ES-I3 (cell line): ENCODE results near the gene CDC42EP4.

ENCODE experiments used
- H3K36me3 ChIP-seq: 2 replicates; pipeline ENCODE4 v1.6.1; 2013; ENCODE audit warnings: mild to moderate bottlenecking, low read length, control low read depth, moderate library complexity; ENCODE audit not compliant: insufficient read depth
- H3K4me1 ChIP-seq: 2 replicates; pipeline ENCODE4 v1.6.1; 2013; ENCODE audit warnings: mild to moderate bottlenecking, control low read depth, low read length; ENCODE audit not compliant: insufficient read depth
- H3K9ac ChIP-seq: 2 replicates; pipeline ENCODE4 v1.6.1; 2013; ENCODE audit warnings: low read depth, mild to moderate bottlenecking, low read length, moderate library complexity
- H3K9me3 ChIP-seq: 2 replicates; pipeline ENCODE4 v1.6.1; 2013; ENCODE audit warnings: mild to moderate bottlenecking, low read length, moderate library complexity; ENCODE audit not compliant: control insufficient read depth, insufficient read depth

The CDC42EP4 gene

DNA sequence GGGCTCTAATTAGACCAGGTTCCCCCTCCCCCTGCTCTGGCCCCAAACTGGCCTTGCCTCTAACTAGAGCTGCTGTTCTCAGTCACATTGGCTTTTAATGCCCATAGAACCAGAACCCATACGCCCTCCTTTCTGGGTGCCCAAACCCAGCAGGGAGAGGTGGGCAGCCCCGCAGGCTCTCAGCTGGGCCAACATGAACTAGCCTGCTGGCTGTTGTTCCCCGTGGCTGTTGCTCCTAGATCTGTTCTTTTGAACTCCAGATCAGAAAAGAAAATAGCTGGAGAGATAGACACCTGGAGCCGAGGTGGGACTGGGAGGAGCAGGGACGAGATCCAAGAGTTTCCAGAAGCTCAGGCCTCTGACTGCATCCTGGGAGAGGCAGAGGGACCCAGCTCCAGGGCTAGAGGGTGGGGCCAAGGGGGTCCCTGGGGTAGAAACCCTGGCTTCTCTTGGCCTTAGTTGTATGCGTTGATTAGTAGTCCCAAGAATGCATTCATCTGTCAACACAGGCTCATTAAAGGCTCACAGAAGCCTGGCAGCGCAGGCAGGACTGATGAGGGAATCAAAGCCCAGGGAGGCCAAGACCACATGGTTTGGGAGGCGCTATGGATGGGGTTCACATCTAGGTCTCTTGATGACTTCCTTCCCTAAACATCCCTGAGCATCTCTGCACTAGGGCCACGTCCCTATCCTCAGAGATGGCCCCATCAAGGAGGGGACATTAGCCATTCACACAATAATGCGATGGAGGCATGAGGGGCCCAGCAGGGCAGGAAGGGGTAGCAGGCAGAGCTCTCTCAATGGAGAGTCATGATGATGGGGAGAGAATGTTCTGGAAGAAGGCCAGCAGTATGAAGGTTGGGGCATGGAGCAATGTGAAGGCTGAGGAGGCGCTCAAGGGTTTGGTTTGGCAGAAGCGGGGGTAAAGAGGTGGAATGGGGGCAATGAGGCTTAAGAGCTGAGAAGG, 48.8 kb downstream of the CDC42EP4 start:
- H3K9me3 ChIP-seq = no peaks in the 10 kb centered on the region
- H3K36me3 ChIP-seq = no peaks in the 10 kb centered on the region
- H3K4me1 ChIP-seq = peaks cover 17% of the 10 kb centered on the region
- H3K9ac ChIP-seq = no peak overlapping the region

DNA sequence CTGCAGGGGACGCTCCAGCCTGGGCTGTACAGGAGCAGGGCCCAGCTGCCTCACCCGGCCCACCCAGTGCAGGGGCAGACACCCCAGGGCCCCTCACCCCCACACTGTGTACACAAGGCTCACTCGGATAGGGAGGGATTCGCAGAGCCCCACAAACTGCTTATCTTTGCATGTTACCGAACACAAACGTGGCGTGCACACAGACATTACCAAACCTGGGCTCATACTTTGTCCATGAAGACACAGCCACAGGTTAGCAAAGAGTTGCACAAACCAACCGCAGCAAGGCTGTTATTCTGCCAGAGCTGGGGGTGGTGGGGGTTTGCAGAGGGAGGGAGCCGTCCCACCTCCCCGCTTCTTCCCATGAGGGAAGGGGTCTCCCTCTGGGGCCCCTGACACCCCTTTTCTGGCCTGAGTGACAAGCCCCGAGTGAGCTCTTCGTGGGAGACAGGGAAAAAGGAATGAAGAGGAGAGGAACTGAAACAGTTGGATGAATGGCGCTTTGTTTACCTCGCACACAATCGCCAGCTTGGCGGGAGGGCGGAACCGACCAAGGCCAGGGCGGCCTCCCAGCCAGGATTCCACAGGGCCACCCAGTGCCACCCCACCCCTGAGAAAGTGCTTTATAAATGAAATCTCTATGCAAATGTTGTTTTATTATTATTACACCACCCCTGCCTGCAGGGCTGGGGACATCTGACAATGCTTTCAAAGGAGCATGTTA, 49.7 kb downstream of the CDC42EP4 start:
- Histone ChIP-seq H3K9ac (peak overlapping the region; percentile 19; the same call in 1 of the 2 replicates), H3K36me3 (no peaks in the 10 kb centered on the region), H3K4me1 (peaks cover 23% of the 10 kb centered on the region), H3K9me3 (no peaks in the 10 kb centered on the region)

DNA sequence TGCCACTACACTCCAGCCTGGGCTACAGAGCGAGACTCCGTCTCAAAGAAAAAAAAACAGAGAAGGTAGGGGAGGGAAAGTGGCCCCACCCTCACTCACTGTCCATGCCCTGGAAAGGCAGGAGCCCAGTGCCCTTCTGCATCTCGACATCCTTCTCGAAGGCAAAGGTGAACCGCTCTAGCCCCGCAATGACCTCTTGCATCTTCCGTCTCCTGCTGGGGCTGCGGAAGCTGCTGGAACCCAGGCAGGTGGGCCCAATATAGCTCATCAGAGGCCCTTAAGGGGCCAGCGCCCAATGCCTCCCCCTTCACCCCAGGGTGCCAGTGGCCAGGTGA, 50.2 kb downstream of the CDC42EP4 start, which contains the start of gene CPSF4L:
TSS of gene CPSF4L (minus strand) at position 264 of the 335 bp plus-strand sequence. CDS start at position 202, 62 bp downstream.
- H3K36me3 ChIP-seq = no peaks in the 10 kb centered on the region
- H3K4me1 ChIP-seq = peaks cover 25% of the 10 kb centered on the region
- H3K9ac ChIP-seq = peak within 1 kb of the TSS; percentile 19; the same call in 1 of the 2 replicates
- H3K9me3 ChIP-seq = no peaks in the 10 kb centered on the region

DNA sequence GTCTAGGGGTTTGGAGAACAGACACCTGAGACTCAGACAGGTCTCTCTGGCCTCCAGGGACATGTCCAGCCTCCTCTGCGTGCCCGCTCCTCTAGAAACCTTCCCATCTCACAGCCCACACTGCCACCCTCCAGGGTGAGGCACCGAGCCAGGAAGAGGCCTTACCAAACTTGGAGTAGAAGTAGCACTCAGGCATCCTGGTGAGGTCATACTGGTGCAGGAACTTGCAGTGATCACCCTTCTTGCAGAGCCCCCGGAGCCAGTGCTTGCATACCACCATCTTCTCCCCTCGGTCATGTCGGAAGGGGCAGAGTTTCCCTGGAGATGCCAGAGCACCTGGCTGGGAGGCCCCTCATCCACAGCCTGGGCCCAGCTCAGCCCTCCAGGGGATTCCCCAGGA, 54.3 kb downstream of the CDC42EP4 start:
- H3K36me3 ChIP-seq = no peaks in the 10 kb centered on the region
- no peak overlapping the region for H3K9ac ChIP-seq
- H3K9me3 ChIP-seq = no peaks in the 10 kb centered on the region
- H3K4me1 ChIP-seq = peaks cover 24% of the 10 kb centered on the region; the same call in 1 of the 2 replicates

DNA sequence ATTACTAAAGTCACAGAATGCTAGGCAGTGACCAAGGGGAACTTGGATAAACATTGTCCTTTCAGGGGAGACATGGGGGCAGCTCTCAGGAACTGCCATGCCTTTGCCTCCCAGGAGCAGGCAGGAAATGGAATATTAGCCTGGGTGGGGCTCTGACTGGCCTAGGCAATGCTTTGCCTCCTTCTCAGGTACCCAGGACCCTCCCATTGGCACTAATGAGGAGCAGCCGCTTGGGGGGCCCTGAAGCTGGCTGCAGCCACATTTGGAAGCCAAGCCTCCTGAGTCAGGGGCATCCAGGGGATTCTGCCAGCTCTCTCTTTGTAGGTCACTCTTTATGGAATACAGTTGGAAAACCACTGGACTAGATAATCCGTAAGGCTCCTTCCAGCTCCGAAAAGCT, 55.6 kb downstream of the CDC42EP4 start:
- Histone ChIP-seq H3K9me3 (no peaks in the 10 kb centered on the region), H3K36me3 (no peaks in the 10 kb centered on the region), H3K4me1 (peaks cover 16% of the 10 kb centered on the region; the same call in 1 of the 2 replicates), H3K9ac (no peak overlapping the region)

DNA sequence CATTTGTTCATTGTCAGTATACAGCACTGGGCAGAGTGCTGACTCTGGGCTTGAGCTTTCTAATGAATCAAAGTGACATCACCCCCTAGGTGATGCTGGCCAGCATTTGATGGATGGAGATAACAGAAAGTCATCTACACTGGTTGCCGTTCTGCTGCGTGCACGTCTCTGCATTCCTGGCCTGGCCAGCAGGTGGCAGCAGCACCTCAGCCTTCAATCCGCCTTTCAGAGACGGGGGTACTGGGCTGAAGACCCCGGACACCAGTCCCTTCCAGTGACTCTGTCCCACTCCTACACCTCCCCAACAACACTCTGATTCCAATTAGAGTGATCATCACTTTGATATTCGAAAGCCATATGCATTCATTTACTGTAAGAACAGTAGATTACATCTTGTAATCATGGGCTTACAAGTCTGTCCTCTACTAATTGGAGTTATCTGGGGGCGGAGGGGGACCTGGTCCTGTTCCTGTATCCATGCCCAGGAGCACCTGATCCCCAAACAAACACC, 56.1 kb downstream of the CDC42EP4 start:
- Histone ChIP-seq H3K36me3 (no peaks in the 10 kb centered on the region), H3K9ac (no peak overlapping the region)

DNA sequence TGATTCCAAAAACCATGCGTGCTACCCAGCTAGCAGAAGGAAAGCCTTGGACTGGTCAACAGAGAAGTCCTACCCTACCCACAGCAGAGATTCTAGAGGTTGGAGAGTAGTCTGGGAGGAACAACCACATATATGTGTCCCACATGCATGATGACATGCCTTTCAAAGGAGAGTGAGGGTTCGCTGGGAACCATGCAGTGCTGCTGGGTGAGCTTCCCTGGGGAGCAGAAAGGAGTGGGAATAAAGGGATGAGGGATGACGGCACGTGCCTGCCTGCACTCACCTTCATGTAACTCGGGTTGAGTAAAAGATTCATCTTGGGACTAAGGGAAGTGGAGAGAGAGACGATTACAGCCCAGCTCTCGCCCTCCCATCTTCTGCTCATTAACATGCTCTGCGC, 59.9 kb downstream of the CDC42EP4 start:
- Histone ChIP-seq H3K36me3 (0 out of 2 replicates have a peak, but pooled peaks cover 6% of the 10 kb centered on the region), H3K9me3 (no peaks in the 10 kb centered on the region), H3K9ac (no peak overlapping the region), H3K4me1 (peaks cover 8% of the 10 kb centered on the region; the same call in 1 of the 2 replicates)

More for the DNA sequence above, 56.1 kb downstream of the CDC42EP4 start:
- peaks cover 16% of the 10 kb centered on the region; the same call in 1 of the 2 replicates for H3K4me1 ChIP-seq
- H3K9me3 ChIP-seq = no peaks in the 10 kb centered on the region

DNA sequence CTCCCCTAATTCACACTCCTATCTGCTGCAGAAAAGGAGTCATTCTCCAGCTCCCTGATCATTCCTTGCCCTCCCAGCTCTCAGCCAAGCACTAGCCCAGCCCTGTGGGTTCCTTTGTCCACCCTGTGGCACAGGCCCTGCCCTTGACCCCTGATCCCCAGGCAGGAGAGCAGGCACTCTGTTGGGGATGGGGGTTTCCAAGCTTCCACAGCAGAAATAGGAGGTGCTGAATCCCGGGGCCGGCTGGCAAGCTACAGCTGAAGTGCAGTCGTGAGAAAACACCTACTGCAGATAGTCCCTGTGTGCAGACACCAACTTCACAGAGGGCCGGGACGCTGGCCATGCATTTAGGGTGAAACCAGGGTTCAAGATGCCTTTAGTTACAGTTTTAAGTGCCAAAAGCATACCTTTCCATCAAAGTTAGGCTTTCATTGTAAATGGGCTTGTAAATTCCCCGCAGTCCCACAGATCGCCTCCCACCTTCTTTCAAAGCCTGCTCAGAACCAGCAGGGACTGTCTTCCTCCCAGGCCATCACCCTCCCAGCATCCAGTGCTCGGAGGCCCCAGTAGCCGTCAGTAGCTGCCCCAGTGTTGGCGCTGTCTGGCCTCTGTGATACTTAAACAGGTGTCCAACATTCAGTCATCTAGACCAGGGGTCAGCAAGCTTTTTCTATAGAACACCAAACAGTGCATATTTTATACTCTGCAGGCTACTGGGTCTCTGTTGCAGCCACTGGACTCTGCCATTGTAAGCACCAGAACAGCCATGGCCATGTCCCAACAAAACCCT, 60.8 kb downstream of the CDC42EP4 start:
- no peaks in the 10 kb centered on the region for H3K9me3 ChIP-seq
- 0 out of 2 replicates have a peak, but pooled peaks cover 6% of the 10 kb centered on the region for H3K36me3 ChIP-seq
- H3K4me1 ChIP-seq = peaks cover 3% of the 10 kb centered on the region; the same call in 1 of the 2 replicates
- H3K9ac ChIP-seq = no peak overlapping the region

DNA sequence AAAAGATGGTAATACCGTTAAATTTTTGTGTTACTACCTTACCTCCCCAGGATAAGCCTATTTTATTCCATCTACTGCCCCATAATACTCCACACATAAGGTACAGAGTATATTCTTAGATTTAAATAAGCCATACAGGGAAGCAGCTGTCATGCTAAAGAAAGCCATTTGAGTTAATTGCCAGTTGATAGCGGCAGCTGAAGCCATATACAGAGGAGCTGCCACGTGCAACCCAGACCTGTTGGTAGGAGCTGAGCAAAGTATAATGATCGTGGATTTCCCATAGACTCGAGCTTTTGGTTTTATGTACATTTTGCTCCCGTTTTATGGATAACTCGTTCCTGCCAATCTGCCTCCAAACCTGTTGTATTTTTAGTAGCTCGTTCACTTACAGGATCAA, 62.1 kb downstream of the CDC42EP4 start:
- H3K9ac ChIP-seq = no peak overlapping the region
- H3K9me3 ChIP-seq = no peaks in the 10 kb centered on the region
- 0 out of 2 replicates have a peak, but pooled peaks cover 6% of the 10 kb centered on the region for H3K36me3 ChIP-seq
- H3K4me1 ChIP-seq = no peaks in the 10 kb centered on the region

DNA sequence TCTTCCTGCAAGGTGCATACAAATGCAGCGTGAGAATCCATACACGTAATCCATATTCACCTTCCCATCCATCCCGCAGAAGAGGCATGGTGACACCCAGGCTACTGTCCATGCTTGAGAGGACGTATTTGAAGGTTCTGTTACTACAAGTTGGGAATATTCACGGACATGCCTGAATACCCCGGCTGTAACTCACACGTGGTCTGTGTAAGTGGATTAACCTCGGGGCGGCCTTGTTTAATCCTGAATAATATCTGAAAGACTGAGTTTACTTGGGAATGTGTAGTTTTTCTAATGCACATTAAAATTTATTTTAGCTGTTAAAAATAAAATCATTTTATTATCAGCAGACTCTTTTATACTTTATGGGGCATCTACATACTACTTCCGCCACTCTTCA, 63.3 kb downstream of the CDC42EP4 start:
- no peak overlapping the region for H3K9ac ChIP-seq
- no peaks in the 10 kb centered on the region for H3K4me1 ChIP-seq
- H3K9me3 ChIP-seq = no peaks in the 10 kb centered on the region
- H3K36me3 ChIP-seq = 0 out of 2 replicates have a peak, but pooled peaks cover 6% of the 10 kb centered on the region

DNA sequence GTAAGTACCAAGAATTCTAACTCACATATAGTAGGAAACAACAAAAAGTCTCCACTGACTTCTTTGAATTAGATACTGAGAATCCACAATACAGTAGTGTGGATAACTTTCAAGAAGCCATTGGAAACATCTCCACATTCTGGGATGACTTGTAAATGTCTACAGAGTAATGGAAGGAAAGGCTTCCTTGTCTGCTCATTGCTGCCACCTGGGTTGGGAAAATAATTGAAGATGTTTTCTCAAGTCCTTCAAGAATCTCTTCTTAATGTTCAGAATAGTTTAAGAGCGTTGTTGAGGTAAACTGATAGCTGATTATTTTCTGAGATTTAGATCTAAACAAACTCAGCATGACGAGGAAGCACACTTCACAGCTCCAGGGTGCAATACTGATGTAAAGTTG, 64.1 kb downstream of the CDC42EP4 start:
- Histone ChIP-seq H3K9ac (no peak overlapping the region), H3K9me3 (no peaks in the 10 kb centered on the region), H3K36me3 (0 out of 2 replicates have a peak, but pooled peaks cover 6% of the 10 kb centered on the region), H3K4me1 (no peaks in the 10 kb centered on the region)

DNA sequence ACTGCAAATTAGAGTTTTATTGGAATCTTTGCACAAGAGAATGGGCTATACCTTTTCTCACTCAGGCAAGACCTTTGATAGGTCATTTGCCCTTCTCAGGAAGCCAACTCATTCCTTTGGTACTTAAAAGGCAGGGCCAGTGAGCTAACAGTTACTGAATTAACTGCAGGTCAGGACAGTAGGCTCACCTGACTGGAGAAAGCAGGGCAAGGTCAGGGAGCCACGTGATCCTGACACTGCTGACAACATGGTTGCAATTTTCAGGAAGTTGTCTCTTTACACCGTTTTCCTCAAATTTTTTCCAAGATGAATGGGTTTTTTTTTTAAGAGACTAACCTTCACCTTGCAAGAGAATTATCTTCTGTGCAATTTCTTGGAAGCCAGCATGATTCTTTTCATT, 71.2 kb downstream of the CDC42EP4 start:
- H3K9ac ChIP-seq = no peak overlapping the region
- H3K36me3 ChIP-seq = peaks cover 14% of the 10 kb centered on the region
- no peaks in the 10 kb centered on the region for H3K9me3 ChIP-seq
- no peaks in the 10 kb centered on the region for H3K4me1 ChIP-seq

DNA sequence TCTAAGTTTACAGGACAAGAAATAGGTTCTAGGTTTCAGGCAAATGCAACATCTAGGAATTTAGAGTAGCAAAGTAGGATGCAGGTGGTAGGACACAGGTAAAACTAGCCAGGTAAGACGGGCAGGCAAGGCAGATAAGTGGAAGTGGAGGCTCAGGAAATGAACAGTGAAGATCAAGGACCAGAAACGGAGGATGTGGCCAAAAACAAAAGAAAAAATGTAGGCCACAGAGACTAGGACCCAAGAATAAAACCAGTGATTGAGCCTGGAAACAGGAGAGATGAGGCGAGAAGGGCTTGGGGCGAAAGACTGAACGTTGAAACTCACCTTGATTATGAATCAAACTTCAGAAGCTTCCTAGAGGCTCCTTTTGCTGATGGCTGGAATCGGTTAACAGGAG, 74.1 kb downstream of the CDC42EP4 start:
- H3K36me3 ChIP-seq = peaks cover 16% of the 10 kb centered on the region

DNA sequence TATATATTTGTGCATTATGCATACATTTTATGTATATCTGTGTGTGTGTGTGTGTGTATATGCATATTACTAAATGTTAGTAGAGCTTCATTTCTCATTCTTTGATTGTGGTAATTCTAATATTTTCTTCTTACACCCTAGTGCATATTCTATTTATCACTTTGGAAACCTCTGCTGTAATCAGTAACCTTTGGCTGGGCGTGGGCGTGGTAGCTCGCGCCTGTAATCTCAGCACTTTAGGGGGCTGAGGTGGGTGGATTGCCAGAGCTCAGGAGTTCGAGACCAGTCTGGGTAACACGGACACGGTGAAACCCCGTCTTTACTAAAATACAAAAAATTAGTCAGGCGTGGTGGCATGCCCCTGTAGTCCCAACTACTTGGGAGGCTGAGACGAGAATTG, 77.1 kb downstream of the CDC42EP4 start:
- H3K9me3 ChIP-seq = no peaks in the 10 kb centered on the region
- peaks cover 5% of the 10 kb centered on the region; the same call in 1 of the 2 replicates for H3K4me1 ChIP-seq
- H3K36me3 ChIP-seq = peaks cover 16% of the 10 kb centered on the region

More for the DNA sequence above, 74.1 kb downstream of the CDC42EP4 start:
- H3K9ac ChIP-seq = no peak overlapping the region
- no peaks in the 10 kb centered on the region for H3K4me1 ChIP-seq
- H3K9me3 ChIP-seq = no peaks in the 10 kb centered on the region

More for the DNA sequence above, 77.1 kb downstream of the CDC42EP4 start:
- no peak overlapping the region for H3K9ac ChIP-seq
